ENCODE data around the gene ALDH2.

- TF ChIP-seq, protein P1, sequence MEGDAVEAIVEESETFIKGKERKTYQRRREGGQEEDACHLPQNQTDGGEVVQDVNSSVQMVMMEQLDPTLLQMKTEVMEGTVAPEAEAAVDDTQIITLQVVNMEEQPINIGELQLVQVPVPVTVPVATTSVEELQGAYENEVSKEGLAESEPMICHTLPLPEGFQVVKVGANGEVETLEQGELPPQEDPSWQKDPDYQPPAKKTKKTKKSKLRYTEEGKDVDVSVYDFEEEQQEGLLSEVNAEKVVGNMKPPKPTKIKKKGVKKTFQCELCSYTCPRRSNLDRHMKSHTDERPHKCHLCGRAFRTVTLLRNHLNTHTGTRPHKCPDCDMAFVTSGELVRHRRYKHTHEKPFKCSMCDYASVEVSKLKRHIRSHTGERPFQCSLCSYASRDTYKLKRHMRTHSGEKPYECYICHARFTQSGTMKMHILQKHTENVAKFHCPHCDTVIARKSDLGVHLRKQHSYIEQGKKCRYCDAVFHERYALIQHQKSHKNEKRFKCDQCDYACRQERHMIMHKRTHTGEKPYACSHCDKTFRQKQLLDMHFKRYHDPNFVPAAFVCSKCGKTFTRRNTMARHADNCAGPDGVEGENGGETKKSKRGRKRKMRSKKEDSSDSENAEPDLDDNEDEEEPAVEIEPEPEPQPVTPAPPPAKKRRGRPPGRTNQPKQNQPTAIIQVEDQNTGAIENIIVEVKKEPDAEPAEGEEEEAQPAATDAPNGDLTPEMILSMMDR (IDR thresholded peaks at IDR 0.05): no peak
- no peak for TF ChIP-seq POLR2A (IDR thresholded peaks at IDR 0.05)
Observed at GRCh38 chr12:111720457-111720856, 46.3 kb upstream of the ALDH2 start.

Measured in transverse colon (tissue), 3 donors.